H1 (cell line): ENCODE measurements around the gene ARL8A. TPM values are rescaled to one million over a fixed set of nuclear protein-coding genes. Genes with fewer than 3 reads are reported as not detected.
A peak's percentile ranks its signal among the peaks of the same experiment; 100 is the strongest.

Experiments
- CTCF ChIA-PET: fragments of 300-600 bp; sonication (Branson Sonifier 250); formaldehyde crosslinking; loops from one replicate; lab custom pipeline; 2021; ENCODE audit not compliant: partially characterized antibody; lab: Charles Lee
- POLR2A ChIA-PET: fragments of 300-600 bp; sonication (Branson Sonifier 250); formaldehyde crosslinking; loops from one replicate; lab custom pipeline; 2021; ENCODE audit warnings: inconsistent platforms; ENCODE audit not compliant: partially characterized antibody; lab: Charles Lee
- DNase-seq, 2 experiments: peaks; one replicate each; pipeline versions ENCODE4 v3.0.0 to v3.0.0-alpha.2; 2010 to 2022; ENCODE audit warnings: low spot score in 2 of 2, low read depth in 1 of 2, mixed read lengths in 1 of 2
- FAIRE-seq: peaks from 2 replicates; lab custom pipeline; 2011; peaks lifted over from hg19 to GRCh38; lab: Jason Lieb, UNC
- H2AFZ ChIP-seq: 2 replicates; pipeline ENCODE4 v1.8.1; 2012; ENCODE audit warnings: low read length, inconsistent platforms
- H2AK5ac ChIP-seq: 2 replicates; pipeline ENCODE4 v1.6.1; 2013; ENCODE audit warnings: low read depth, low read length
- H2BK120ac ChIP-seq: replicated peaks from 2 replicates; pipeline ENCODE3; 2013; ENCODE audit warnings: low read depth, low read length, inconsistent platforms
- H2BK12ac ChIP-seq: 2 replicates; pipeline ENCODE4 v1.6.1; 2013; ENCODE audit warnings: low read depth, low read length
- H2BK15ac ChIP-seq: 2 replicates; pipeline ENCODE4 v1.6.1; 2013; ENCODE audit warnings: low read length
- H2BK20ac ChIP-seq: 2 replicates; pipeline ENCODE4 v1.6.1; 2013; ENCODE audit warnings: low read length
- H2BK5ac ChIP-seq: 2 replicates; pipeline ENCODE4 v1.6.1; 2013; ENCODE audit warnings: low read depth, low read length
- H3K14ac ChIP-seq: 2 replicates; pipeline ENCODE4 v1.6.1; 2013; ENCODE audit warnings: inconsistent platforms; ENCODE audit not compliant: insufficient read length
- H3K18ac ChIP-seq: 2 replicates; pipeline ENCODE4 v1.6.1; 2013; ENCODE audit warnings: low read length; ENCODE audit errors: extremely low read depth
- H3K23ac ChIP-seq: 2 replicates; pipeline ENCODE4 v1.6.1; 2013; ENCODE audit warnings: inconsistent platforms; ENCODE audit not compliant: insufficient read length
- H3K23me2 ChIP-seq: 2 replicates; pipeline ENCODE4 v1.6.1; 2013; ENCODE audit warnings: low read depth, low read length
- H3K27ac ChIP-seq: 2 replicates; pipeline ENCODE4 v1.6.1; 2011; ENCODE audit warnings: low read depth, low read length, inconsistent platforms
- H3K27me3 ChIP-seq, 4 experiments: replicated peaks in 1 of 4; 1 replicate in 1 of 4; 2 replicates in 3 of 4; pipeline versions ENCODE4 v1.6.1 to v1.8.1; 2011 to 2013; ENCODE audit warnings: low read length in 3 of 4, mild to moderate bottlenecking in 3 of 4, inconsistent platforms in 2 of 4, mixed read lengths in 2 of 4, moderate library complexity in 1 of 4; ENCODE audit not compliant: control insufficient read depth in 3 of 4, insufficient read depth in 3 of 4; ENCODE audit errors: extremely low read depth in 1 of 4
- H3K36me3 ChIP-seq, 4 experiments: 2 replicates each; pipeline versions ENCODE4 v1.6.1 to v1.8.1; 2011 to 2013; ENCODE audit warnings: mild to moderate bottlenecking in 4 of 4, low read length in 3 of 4, moderate library complexity in 2 of 4, control low read depth in 1 of 4, inconsistent platforms in 1 of 4; ENCODE audit not compliant: insufficient read depth in 4 of 4, control insufficient read depth in 2 of 4
- H3K4ac ChIP-seq: replicated peaks from 2 replicates; pipeline ENCODE3; 2013; ENCODE audit warnings: low read length, low read depth, mixed read lengths, inconsistent platforms; ENCODE audit not compliant: insufficient read length
- H3K4me1 ChIP-seq, 4 experiments: replicated peaks in 1 of 4; 1 replicate in 1 of 4; 2 replicates in 3 of 4; pipeline versions ENCODE4 v1.6.1 to v1.8.1; 2011 to 2013; ENCODE audit warnings: low read length in 3 of 4, inconsistent platforms in 2 of 4, mixed read lengths in 1 of 4; ENCODE audit not compliant: insufficient read depth in 4 of 4, control insufficient read depth in 3 of 4
- H3K4me2 ChIP-seq, 2 experiments: 2 replicates each; pipeline versions ENCODE4 v1.6.1 to v1.8.1; 2011 to 2013; ENCODE audit warnings: low read depth in 2 of 2, low read length in 2 of 2, control low read depth in 1 of 2, inconsistent platforms in 1 of 2, mild to moderate bottlenecking in 1 of 2; ENCODE audit not compliant: insufficient read depth in 1 of 2
- H3K4me3 ChIP-seq, 4 experiments: fragments of 200-600, 300-600 bp in 1 of 4; sonication (generic), shearing (Covaris generic), sonication (Bioruptor Twin) in 1 of 4; 2 replicates each; pipeline versions ENCODE4 v1.5.1 to v1.8.1; 2011 to 2016; ENCODE audit warnings: low read length in 4 of 4, low read depth in 3 of 4, control low read depth in 2 of 4, inconsistent platforms in 2 of 4, mild to moderate bottlenecking in 2 of 4, mixed read lengths in 1 of 4, moderate library complexity in 1 of 4; ENCODE audit not compliant: insufficient read depth in 2 of 4; ENCODE audit errors: extremely low read depth in 1 of 4
- H3K56ac ChIP-seq: replicated peaks from 2 replicates; pipeline ENCODE3; 2013; ENCODE audit warnings: low read depth, mild to moderate bottlenecking, mixed read lengths, low read length, inconsistent platforms; ENCODE audit not compliant: insufficient read length
- H3K79me1 ChIP-seq: 2 replicates; pipeline ENCODE4 v1.6.1; 2013; ENCODE audit warnings: low read depth, low read length, control low read depth
- H3K79me2 ChIP-seq, 2 experiments: 2 replicates each; pipeline versions ENCODE4 v1.6.1 to v1.8.1; 2012 to 2013; ENCODE audit warnings: low read length in 2 of 2, mild to moderate bottlenecking in 2 of 2, inconsistent platforms in 1 of 2; ENCODE audit not compliant: insufficient read depth in 2 of 2, control insufficient read depth in 1 of 2
- H3K9ac ChIP-seq, 4 experiments: replicated peaks in 1 of 4; 1 replicate in 1 of 4; 2 replicates in 3 of 4; pipeline versions ENCODE4 v1.6.1 to v1.8.1; 2011 to 2013; ENCODE audit warnings: low read depth in 3 of 4, low read length in 3 of 4, control low read depth in 2 of 4, mild to moderate bottlenecking in 2 of 4, moderate library complexity in 2 of 4, inconsistent platforms in 1 of 4; ENCODE audit errors: extremely low read depth in 1 of 4
- H3K9me3 ChIP-seq, 2 experiments: 2 replicates each; pipeline versions ENCODE4 v1.6.1 to v1.8.1; 2012 to 2013; ENCODE audit warnings: mild to moderate bottlenecking in 2 of 2, moderate library complexity in 2 of 2, control low read depth in 1 of 2, inconsistent platforms in 1 of 2, low read depth in 1 of 2, low read length in 1 of 2, mixed read lengths in 1 of 2; ENCODE audit not compliant: insufficient read depth in 2 of 2
- H4K20me1 ChIP-seq, 2 experiments: replicated peaks in 1 of 2; 2 replicates each; pipeline versions ENCODE3 to v1.8.1; 2011 to 2013; ENCODE audit warnings: inconsistent platforms in 2 of 2, low read length in 2 of 2, mild to moderate bottlenecking in 1 of 2; ENCODE audit not compliant: insufficient read depth in 2 of 2, control insufficient read depth in 1 of 2
- H4K5ac ChIP-seq: 2 replicates; pipeline ENCODE4 v1.6.1; 2013; ENCODE audit warnings: low read length, low read depth, mixed read lengths, inconsistent platforms; ENCODE audit not compliant: insufficient read length
- H4K8ac ChIP-seq: 2 replicates; pipeline ENCODE4 v1.8.0; 2013; ENCODE audit warnings: mild to moderate bottlenecking, moderate library complexity, low read length, inconsistent platforms; ENCODE audit not compliant: insufficient read depth; ENCODE audit errors: extremely low read depth
- H4K91ac ChIP-seq: replicated peaks from 2 replicates; pipeline ENCODE3; 2013; ENCODE audit warnings: low read length, mixed read lengths, inconsistent platforms; ENCODE audit not compliant: insufficient read length
- EP300 ChIP-seq, 2 experiments: IDR thresholded peaks; 1 replicate in 1 of 2; 2 replicates in 1 of 2; pipeline ENCODE4 v1.6.1; 2011 to 2012; ENCODE audit warnings: low read depth in 2 of 2, low read length in 2 of 2, mild to moderate bottlenecking in 2 of 2, borderline replicate concordance in 1 of 2, inconsistent platforms in 1 of 2, moderate library complexity in 1 of 2
- SUZ12 ChIP-seq: fragments of 200-600 bp; sonication (generic); IDR thresholded peaks from 2 replicates; pipeline ENCODE4 v1.6.1; 2012; ENCODE audit warnings: mild to moderate bottlenecking, inconsistent platforms, low read length, moderate library complexity, mixed read lengths
- WGBS, 2 experiments: shearing (Covaris generic) in 1 of 2; methylation state at CpG; one replicate each; pipeline versions ENCODE4 v1.1.6 to v1.1.7; 2013 to 2015; ENCODE audit warnings: low lambda C conversion rate in 2 of 2, mixed read lengths in 2 of 2, inconsistent platforms in 1 of 2, low coverage in 1 of 2, missing lambda C conversion rate in 1 of 2; ENCODE audit not compliant: insufficient replicate concordance in 2 of 2, insufficient coverage in 1 of 2, insufficient read length in 1 of 2; ENCODE audit errors: extremely low coverage in 1 of 2, missing lambda C conversion rate in 1 of 2; 5-methylcytosine and 5-hydroxymethylcytosine counted together
- polyA plus RNA-seq, 7 experiments: library from polyadenylated mRNA; depleted of rRNA in 3 of 7; stranded (reverse) in 5 of 7; unstranded in 2 of 7; fragments of >200 nt in 5 of 7; fragments of 200-250 nt in 2 of 7; gene quantifications; 1 replicate in 5 of 7; 2 replicates in 1 of 7; 4 replicates in 1 of 7; pipeline versions ENCODE4 v1.2.1 to v1.2.3, GENCODE V29; 2011 to 2013; ENCODE audit warnings: missing spikeins in 2 of 7, mixed read lengths in 2 of 7
- total RNA-seq: library from RNA; stranded (reverse); fragmentation: NEBNext Ultra II Directional; extraction: Animal tissue kit (Norgen Biotek cat#: 25700); gene quantifications from 2 replicates; pipeline ENCODE4 v1.2.1, GENCODE V29; 2021

The ARL8A gene
- total and polyA plus RNA-seq, 2 of the 8 experiments (the other 6 are each of a cell fraction or from before 2014, with no cell fraction given) = 40.3 to 58.7 TPM

DNA sequence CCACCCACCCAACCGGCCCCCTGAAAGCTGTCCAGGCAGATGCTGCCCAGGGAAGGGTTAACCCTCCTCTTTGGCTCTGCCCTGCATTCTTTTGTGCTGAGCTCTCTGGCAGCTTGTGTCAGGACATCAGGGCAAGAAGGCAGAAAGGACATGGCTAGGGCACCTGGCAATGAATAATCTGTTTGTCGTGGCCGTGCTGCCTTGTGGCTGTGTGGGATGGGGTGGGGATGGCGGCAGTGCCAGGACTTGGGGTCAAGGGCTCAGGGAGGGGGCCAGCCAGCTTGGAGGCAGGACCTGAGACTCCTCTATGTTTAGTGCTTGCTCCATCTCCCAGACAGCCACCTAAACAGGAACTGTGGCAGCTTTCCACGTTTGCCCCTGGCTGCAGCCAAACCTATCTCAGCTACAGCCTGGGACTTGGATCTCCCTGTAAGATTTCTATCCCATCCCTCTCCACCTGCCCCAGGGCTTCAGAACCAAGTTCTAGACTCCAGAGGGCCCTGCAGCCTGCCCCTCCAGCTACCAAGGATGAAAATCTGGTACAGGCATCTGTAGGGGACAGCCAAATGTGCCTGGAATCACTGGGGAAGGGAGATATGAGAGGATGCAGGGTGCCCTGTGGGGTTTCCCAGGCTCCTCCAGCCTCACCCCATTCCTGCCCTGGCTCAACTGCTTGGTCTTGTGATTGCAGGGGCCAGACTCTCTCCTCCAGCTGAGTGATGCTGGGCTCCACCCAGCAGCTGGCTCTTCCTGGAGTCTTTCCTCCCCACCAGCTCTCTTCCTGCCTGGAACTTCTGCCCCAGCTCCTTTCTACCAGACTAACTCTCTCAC lies 31.5 kb downstream of the ARL8A start:
- H2AFZ ChIP-seq = 0 out of 2 replicates have a peak overlapping the region, but pooled peaks have one; percentile 13
- no peak overlapping the region for H2BK20ac ChIP-seq
- H3K23me2 ChIP-seq = no peaks in the 10 kb centered on the region; the same call in 1 of the 2 replicates
- FAIRE-seq (no peak), DNase-seq (no peak)
- no peaks in the 10 kb centered on the region for H3K79me1 ChIP-seq
- WGBS, 2 experiments = 83% methylated on average over 3 of the region's 5 CpGs; no CpG with 5 or more reads in 1 of the 2 experiments
- no peak overlapping the region for H3K4ac ChIP-seq
- no peak overlapping the region for H2BK120ac ChIP-seq
- POLR2A ChIA-PET = interaction anchor here (0.5 to 6.3 kb wide), 9 partner anchors 10 to 218 kb away, joined by 3 to 45 read pairs (median 4); partner anchors contain the start of gene ELF3
- no peak overlapping the region for H2BK5ac ChIP-seq
- TF ChIP-seq SUZ12 (no peak), EP300 (IDR thresholded peaks at IDR 0.05; ENCODE audit: borderline replicate concordance in 1 of 2, low read depth in 2 of 2, low read length in 2 of 2) (no peak)
- H2AK5ac ChIP-seq = no peak overlapping the region
- H4K91ac ChIP-seq = no peak overlapping the region
- no peaks in the 10 kb centered on the region for H3K36me3 ChIP-seq
- H3K18ac ChIP-seq = no peak overlapping the region
- H3K23ac ChIP-seq = no peak overlapping the region
- no peak overlapping the region for H3K14ac ChIP-seq
- H3K79me2 ChIP-seq = no peaks in the 10 kb centered on the region
- H4K8ac ChIP-seq = no peak overlapping the region
- no peaks in the 10 kb centered on the region for H3K9me3 ChIP-seq
- no peaks in the 10 kb centered on the region for H4K20me1 ChIP-seq
- H2BK12ac ChIP-seq = 0 out of 2 replicates have a peak overlapping the region, but pooled peaks have one; percentile 68
- CTCF ChIA-PET = interaction anchor here (0.6 to 29.2 kb wide), 13 partner anchors 10 to 231 kb away, joined by 3 to 1014 read pairs (median 3); partner anchors contain the start of genes ELF3 and GPR37L1
- no peak overlapping the region for H3K4me3 ChIP-seq
- no peak overlapping the region for H3K27ac ChIP-seq
- H3K56ac ChIP-seq = no peak overlapping the region
- H3K4me1 ChIP-seq = peaks cover 1 to 9% (median 4%) of the 10 kb centered on the region in 4 experiments
- H4K5ac ChIP-seq = no peak overlapping the region
- H3K9ac ChIP-seq = no peak overlapping the region
- H2BK15ac ChIP-seq = peak overlapping the region; percentile 19; the same call in 1 of the 2 replicates
- no peaks in the 10 kb centered on the region for H3K27me3 ChIP-seq
- no peak overlapping the region for H3K4me2 ChIP-seq
